GM12875 (cell line): ENCODE data around the gene SAYSD1.
"Not testable (repeated sequence)": the region's sequence is repeated elsewhere in the genome, so short reads cannot be mapped to it uniquely, and the experiment has no call there.

ENCODE experiments used
- H3K4me3 ChIP-seq: one replicate; pipeline ENCODE4 v1.5.1; 2011; ENCODE audit warnings: low read depth, low read length, control low read depth
- TF ChIP-seq, protein P1 (sequence below): IDR thresholded peaks from 2 replicates; pipeline ENCODE4 v1.5.1; 2011; ENCODE audit warnings: low read depth, mild to moderate bottlenecking, control low read depth, inconsistent platforms, low read length, moderate library complexity, borderline replicate concordance; ENCODE audit not compliant: insufficient read depth

Gene SAYSD1

GRCh38 chr6:39151211-39151610 is 36.2 kb upstream of the SAYSD1 start:
- no peak overlapping the region for H3K4me3 ChIP-seq
- TF ChIP-seq, protein P1, sequence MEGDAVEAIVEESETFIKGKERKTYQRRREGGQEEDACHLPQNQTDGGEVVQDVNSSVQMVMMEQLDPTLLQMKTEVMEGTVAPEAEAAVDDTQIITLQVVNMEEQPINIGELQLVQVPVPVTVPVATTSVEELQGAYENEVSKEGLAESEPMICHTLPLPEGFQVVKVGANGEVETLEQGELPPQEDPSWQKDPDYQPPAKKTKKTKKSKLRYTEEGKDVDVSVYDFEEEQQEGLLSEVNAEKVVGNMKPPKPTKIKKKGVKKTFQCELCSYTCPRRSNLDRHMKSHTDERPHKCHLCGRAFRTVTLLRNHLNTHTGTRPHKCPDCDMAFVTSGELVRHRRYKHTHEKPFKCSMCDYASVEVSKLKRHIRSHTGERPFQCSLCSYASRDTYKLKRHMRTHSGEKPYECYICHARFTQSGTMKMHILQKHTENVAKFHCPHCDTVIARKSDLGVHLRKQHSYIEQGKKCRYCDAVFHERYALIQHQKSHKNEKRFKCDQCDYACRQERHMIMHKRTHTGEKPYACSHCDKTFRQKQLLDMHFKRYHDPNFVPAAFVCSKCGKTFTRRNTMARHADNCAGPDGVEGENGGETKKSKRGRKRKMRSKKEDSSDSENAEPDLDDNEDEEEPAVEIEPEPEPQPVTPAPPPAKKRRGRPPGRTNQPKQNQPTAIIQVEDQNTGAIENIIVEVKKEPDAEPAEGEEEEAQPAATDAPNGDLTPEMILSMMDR: no peak

DNA sequence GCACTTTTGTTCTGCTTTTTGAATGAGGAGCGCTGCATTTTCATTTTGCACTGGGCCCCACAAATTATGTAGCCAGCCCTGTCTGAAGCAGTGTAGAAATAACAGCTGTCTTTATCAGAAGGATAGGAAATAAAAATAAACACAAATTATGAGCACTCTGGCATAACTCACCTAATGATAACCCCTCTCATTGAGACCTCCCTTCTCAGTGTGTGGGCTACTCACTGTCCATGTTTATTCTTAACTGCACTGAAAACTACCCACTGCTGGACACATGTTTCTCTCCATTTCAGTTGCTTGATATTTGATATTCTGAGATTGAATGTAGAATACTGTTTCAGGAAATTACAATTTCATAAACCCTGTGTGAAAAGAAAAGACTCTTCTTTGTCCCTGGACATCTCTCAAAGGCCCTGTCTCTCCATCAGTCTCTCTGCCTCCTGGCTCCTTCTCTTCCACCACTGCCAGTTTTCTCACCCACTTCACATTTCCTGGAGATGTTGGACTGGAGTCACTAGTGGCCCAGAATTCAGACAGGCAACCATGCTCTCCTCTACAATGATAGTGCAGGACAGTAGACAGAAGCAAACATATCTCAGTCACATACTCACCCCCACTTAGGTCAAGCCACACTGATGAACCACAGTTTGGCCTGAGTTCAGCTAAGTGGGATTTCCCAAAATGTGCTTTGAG is 29.6 kb upstream of the SAYSD1 start:
- TF ChIP-seq, protein P1: no peak
- H3K4me3 ChIP-seq: no peak overlapping the region

DNA sequence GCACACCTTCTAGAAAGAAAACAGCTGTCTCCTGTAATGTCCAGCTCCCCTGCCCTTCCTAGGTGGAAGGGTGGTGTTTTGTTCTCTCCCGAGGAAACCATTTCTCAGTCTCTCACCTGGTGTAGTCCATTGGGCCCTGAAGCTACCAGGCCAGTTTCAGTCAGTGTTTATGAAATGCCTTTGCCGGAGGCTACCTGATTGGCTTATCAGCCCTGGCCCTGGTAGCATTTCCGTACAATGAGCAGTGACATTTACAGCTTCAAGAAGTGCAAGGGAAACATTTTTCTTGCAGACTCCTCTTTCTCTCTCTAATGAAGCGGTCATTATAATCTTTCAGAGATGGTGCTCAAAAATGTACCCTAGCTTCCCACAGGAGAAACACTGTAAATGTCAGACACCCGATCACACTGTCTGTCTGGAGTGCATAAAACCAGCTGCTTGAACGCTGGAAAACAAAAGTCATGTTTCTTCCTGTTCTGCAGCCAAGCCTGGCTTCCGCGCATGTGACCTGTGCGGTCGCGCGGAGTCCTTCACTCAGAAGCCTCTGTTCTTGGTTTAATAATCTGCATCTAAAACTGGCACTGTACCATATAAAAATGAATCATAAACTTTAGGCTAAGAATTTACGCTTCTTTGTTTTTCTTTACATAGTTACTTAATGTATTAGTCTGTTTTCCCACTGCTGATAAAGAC is 28.4 kb upstream of the SAYSD1 start:
- H3K4me3 ChIP-seq: no peak overlapping the region
- TF ChIP-seq, protein P1: no peak

- TF ChIP-seq, protein P1: no peak
- H3K4me3 ChIP-seq: no peak overlapping the region
Observed at GRCh38 chr6:39140556-39141167, 25.7 kb upstream of the SAYSD1 start.

DNA sequence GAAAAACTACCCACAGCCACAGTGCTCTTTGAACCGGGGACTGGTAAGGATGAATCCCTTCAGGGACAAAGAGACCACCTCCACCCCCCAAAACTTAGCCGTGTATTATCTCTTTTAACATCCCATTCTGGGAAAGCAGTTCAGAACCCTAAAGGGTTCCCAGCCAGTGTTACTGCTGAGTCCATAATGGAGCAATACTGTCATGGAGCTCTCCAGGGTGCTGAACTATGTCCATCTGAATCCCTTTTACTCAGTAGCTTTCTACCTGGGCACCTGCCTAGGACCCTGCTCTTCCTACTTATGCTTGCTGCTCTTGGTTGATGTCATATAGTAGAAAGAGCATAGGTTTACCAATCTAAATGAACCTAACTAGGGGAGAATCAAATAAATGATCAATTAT is 22.3 kb upstream of the SAYSD1 start:
- H3K4me3 ChIP-seq: no peak overlapping the region
- TF ChIP-seq, protein P1: no peak

DNA sequence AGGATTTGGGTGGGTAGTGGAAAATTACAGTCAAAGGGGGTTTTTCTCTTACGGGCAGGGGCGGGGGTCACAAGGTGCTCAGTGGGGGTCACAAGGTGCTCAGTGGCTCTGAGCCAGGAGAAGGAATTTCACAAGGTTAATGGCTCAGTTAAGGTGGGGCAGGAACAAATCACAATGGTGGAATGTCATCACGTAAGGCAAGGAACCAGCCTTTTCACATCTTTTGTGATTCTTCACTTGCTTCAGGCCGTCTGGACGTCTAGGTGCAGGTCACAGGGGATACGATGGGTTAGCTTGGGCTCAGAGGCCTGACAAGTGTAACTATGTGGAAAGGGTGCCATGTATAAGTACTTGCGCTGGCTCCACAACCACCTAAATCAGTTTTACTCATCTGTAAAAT is 21.2 kb upstream of the SAYSD1 start:
- H3K4me3 ChIP-seq: not testable (repeated sequence)

- H3K4me3 ChIP-seq: not testable (repeated sequence)
Observed at GRCh38 chr6:39134761-39135160, 19.8 kb upstream of the SAYSD1 start.

GRCh38 chr6:39130691-39131090 is 15.7 kb upstream of the SAYSD1 start:
- H3K4me3 ChIP-seq: no peak overlapping the region
- TF ChIP-seq, protein P1: no peak
